HepG2 (cell line): ENCODE results near the gene ACSS1. TPM values are rescaled to one million over a fixed set of nuclear protein-coding genes. Genes with fewer than 3 reads are reported as not detected.

ENCODE experiments used
- ATAC-seq: fragments of 200-7000 bp; cut with Tn5 transposase; 3 replicates; pipeline ENCODE4 v1.9.1; 2020; ENCODE audit warnings: mild to moderate bottlenecking, moderate library complexity
- BruUV-seq: library from RNA; stranded (reverse); fragments of 400-500 nt; replicated peaks from 2 replicates; lab custom pipeline; 2021; lab: Mats Ljungman, UMichigan
- CTCF ChIA-PET: fragments of 300-600 bp; formaldehyde crosslinking; extraction: SDS; loops from one replicate; lab custom pipeline; 2021; ENCODE audit warnings: low total read pairs, inconsistent platforms, low intra/inter-chr PET ratio; lab: Yijun Ruan, JAX
- POLR2A ChIA-PET: fragments of 350-600 bp; sonication (Branson Sonifier 250); formaldehyde crosslinking; loops from one replicate; lab custom pipeline; 2020; ENCODE audit warnings: antibody characterized with exemption, inconsistent platforms; lab: Yijun Ruan, JAX
- DNase-seq: peaks from one replicate; pipeline ENCODE4 v3.0.0-alpha.2; 2015; ENCODE audit warnings: low spot score
- FAIRE-seq: peaks from 3 replicates; lab custom pipeline; 2011; peaks lifted over from hg19 to GRCh38; lab: Jason Lieb, UNC
- H2AFZ ChIP-seq: one replicate; pipeline ENCODE4 v1.6.1; 2011; ENCODE audit warnings: low read length, inconsistent platforms
- H3K27ac ChIP-seq: fragments of 300-600 bp; 3 replicates; pipeline ENCODE4 v1.8.0; 2011; ENCODE audit warnings: mixed run types, mild to moderate bottlenecking, mixed read lengths, low read length, inconsistent platforms; ENCODE audit not compliant: insufficient read depth; ENCODE audit errors: extremely low read length
- H3K27me3 ChIP-seq, 2 experiments: fragments of 200-600 bp in 1 of 2; 2 replicates in 1 of 2; 3 replicates in 1 of 2; pipeline versions ENCODE4 v1.6.0 to v1.8.0; 2011; ENCODE audit warnings: low read length in 2 of 2, mild to moderate bottlenecking in 2 of 2, moderate library complexity in 2 of 2, inconsistent platforms in 1 of 2; ENCODE audit not compliant: insufficient read depth in 2 of 2, control insufficient read depth in 1 of 2
- H3K36me3 ChIP-seq, 2 experiments: fragments of 200-600 bp in 1 of 2; replicated peaks in 1 of 2; 2 replicates in 1 of 2; 3 replicates in 1 of 2; pipeline versions ENCODE4 v1.5.1 to v1.8.0; 2011; ENCODE audit warnings: low read length in 2 of 2, inconsistent platforms in 1 of 2; ENCODE audit not compliant: insufficient read depth in 2 of 2, control insufficient read depth in 1 of 2
- H3K4me1 ChIP-seq: 2 replicates; pipeline ENCODE4 v1.5.1; 2012; ENCODE audit warnings: low read length, inconsistent platforms; ENCODE audit not compliant: insufficient read depth
- H3K4me2 ChIP-seq: 2 replicates; pipeline ENCODE4 v1.6.0; 2011; ENCODE audit warnings: low read depth, low read length, inconsistent platforms
- H3K4me3 ChIP-seq, 3 experiments: fragments of 200-600 bp in 1 of 3; sonication (generic), shearing (Covaris generic) in 1 of 3; replicated peaks in 1 of 3; 2 replicates each; pipeline ENCODE4 v1.5.1; 2011 to 2016; ENCODE audit warnings: low read length in 3 of 3, inconsistent platforms in 2 of 3, low read depth in 2 of 3, mild to moderate bottlenecking in 2 of 3, control low read depth in 1 of 3, mixed read lengths in 1 of 3; ENCODE audit not compliant: insufficient read depth in 1 of 3
- H3K79me2 ChIP-seq: one replicate; pipeline ENCODE4 v1.6.1; 2011; ENCODE audit warnings: low read length, inconsistent platforms; ENCODE audit not compliant: insufficient read depth
- H3K9ac ChIP-seq: 2 replicates; pipeline ENCODE4 v1.6.0; 2011; ENCODE audit warnings: mild to moderate bottlenecking, low read depth, low read length, inconsistent platforms; ENCODE audit not compliant: insufficient read depth
- H3K9me3 ChIP-seq: 2 replicates; pipeline ENCODE4 v1.5.1; 2012; ENCODE audit warnings: mild to moderate bottlenecking, low read length
- H4K20me1 ChIP-seq: 2 replicates; pipeline ENCODE4 v1.6.0; 2011; ENCODE audit warnings: inconsistent platforms, mild to moderate bottlenecking, low read length, moderate library complexity; ENCODE audit not compliant: insufficient read depth
- DRAP1 ChIP-seq: IDR thresholded peaks from 2 replicates; pipeline ENCODE4 v1.6.1; 2016; ENCODE audit warnings: missing genetic modification reagents, missing compliant biosample characterization
- HCFC1 ChIP-seq: fragments of 150-350 bp; IDR thresholded peaks from 2 replicates; pipeline ENCODE4 v1.6.1; 2014; ENCODE audit warnings: low read depth, low read length
- NFYB ChIP-seq: sonication (generic); formaldehyde crosslinking; IDR thresholded peaks from 2 replicates; pipeline ENCODE4 v1.4.0; 2020; ENCODE audit warnings: missing genetic modification reagents
- NFYC ChIP-seq: IDR thresholded peaks from 2 replicates; pipeline ENCODE4 v1.6.1; 2016; ENCODE audit warnings: missing genetic modification reagents, missing compliant biosample characterization
- PITX1 ChIP-seq: sonication (generic); formaldehyde crosslinking; IDR thresholded peaks from 2 replicates; pipeline ENCODE4 v1.5.1; 2020; ENCODE audit warnings: mild to moderate bottlenecking, missing genetic modification reagents
- ZNF414 ChIP-seq: sonication (generic); formaldehyde crosslinking; IDR thresholded peaks from 2 replicates; pipeline ENCODE4 v1.5.0; 2020; ENCODE audit warnings: missing genetic modification reagents
- ZNF549 ChIP-seq: sonication (generic); formaldehyde crosslinking; IDR thresholded peaks from 2 replicates; pipeline ENCODE4 v1.5.0; 2020; ENCODE audit warnings: missing genetic modification reagents
- WGBS: methylation state at CpG from one replicate; pipeline ENCODE4 v1.1.6; 2017; ENCODE audit warnings: low lambda C conversion rate; 5-methylcytosine and 5-hydroxymethylcytosine counted together
- in situ Hi-C: cut with HindIII; loops from 2 replicates; pipeline ENCODE4 v1.10.0; 2017; ENCODE audit warnings: low pct_unique_long_range_greater_than_20kb; ENCODE audit not compliant: extremely low pct_ligation_motif_present
- intact Hi-C: fragments of 100-400 bp; cut with micrococcal nuclease; formaldehyde crosslinking; loops from one replicate; pipeline ENCODE4 v1.10.0; 2022; ENCODE audit not compliant: unreplicated experiment
- polyA plus RNA-seq, 8 experiments: library from polyadenylated mRNA; depleted of rRNA in 3 of 8; stranded (reverse) in 7 of 8; unstranded in 1 of 8; fragments of >200 nt; fragmentation: Illumina TruSeq in 4 of 8; extraction: Trizol in 4 of 8; gene quantifications; 2 replicates each; pipeline versions ENCODE4 v1.2.1 to v1.2.3, GENCODE V29; 2011 to 2016; ENCODE audit warnings: low read depth in 4 of 8, missing spikeins in 1 of 8, mixed read lengths in 1 of 8; ENCODE audit not compliant: insufficient read depth in 1 of 8
- total RNA-seq, 5 experiments: library from RNA; depleted of rRNA; stranded (reverse); fragments of >200 nt; fragmentation: Illumina TruSeq; extraction: Trizol; gene quantifications; 2 replicates each; pipeline ENCODE4 v1.2.3, GENCODE V29; 2016; ENCODE audit warnings: low read depth in 1 of 5

ACSS1 gene
- total and polyA plus RNA-seq, 2 of the 13 experiments (the other 11 are each of a cell fraction or from before 2014, with no cell fraction given), result 15.2 to 41.6 TPM

GRCh38 chr20:25076201-25076600 lies 18.3 kb upstream of the ACSS1 start:
- ChIA-PET POLR2A (no interaction called here), CTCF (interaction anchor here (3.0 kb wide), 1 partner anchor 82 kb away, joined by 35 read pairs; the partner anchor contains the start of gene APMAP)
- H3K4me2 ChIP-seq, result no peak overlapping the region
- no peaks in the 10 kb centered on the region for H3K79me2 ChIP-seq
- BruUV-seq, result no TSS peak
- H3K27ac ChIP-seq, result no peak overlapping the region
- intact Hi-C loops, result loop anchor here (5.0 kb wide), 1 partner anchor 61 kb away; no protein-coding TSS in a partner anchor
- WGBS, result 0% methylated on average over 2 of the region's 2 CpGs
- no peak for FAIRE-seq
- no peaks in the 10 kb centered on the region for H3K36me3 ChIP-seq
- in situ Hi-C loops, result no loop called here
- no peak overlapping the region for H3K4me3 ChIP-seq
- no peak overlapping the region for H2AFZ ChIP-seq
- peaks cover 32% of the 10 kb centered on the region for H3K4me1 ChIP-seq
- peaks cover 9 to 70% of the 10 kb centered on the region in 2 experiments; a peak in 4 of 5 replicates for H3K27me3 ChIP-seq
- H3K9me3 ChIP-seq, result no peaks in the 10 kb centered on the region
- H3K9ac ChIP-seq, result no peak overlapping the region
- no peaks in the 10 kb centered on the region for H4K20me1 ChIP-seq
- TF ChIP-seq ZNF549 (CRISPR knock-in tag) (no peak), DRAP1 (CRISPR knock-in tag) (no peak), ZNF414 (CRISPR knock-in tag) (no peak), HCFC1 (no peak)
- no peak for DNase-seq
- ATAC-seq, result no peak

- Histone ChIP-seq H3K9me3 (no peaks in the 10 kb centered on the region), H3K36me3 (no peaks in the 10 kb centered on the region), H3K9ac (no peak overlapping the region), H3K4me2 (no peak overlapping the region), H3K79me2 (no peaks in the 10 kb centered on the region), H3K4me3 (no peak overlapping the region), H4K20me1 (no peaks in the 10 kb centered on the region), H3K27me3 (peaks cover 4 to 49% of the 10 kb centered on the region in 2 experiments; a peak in 4 of 5 replicates), H2AFZ (no peak overlapping the region), H3K27ac (no peak overlapping the region), H3K4me1 (peaks cover 36% of the 10 kb centered on the region)
- intact Hi-C loops, result no loop called here
- DNase-seq (no peak), FAIRE-seq (no peak), ATAC-seq (no peak)
- in situ Hi-C loops, result no loop called here
- CTCF ChIA-PET, result no interaction called here
- POLR2A ChIA-PET, result interaction anchor here (1.4 kb wide), 1 partner anchor 81 kb away, joined by 3 read pairs; the partner anchor contains the start of gene APMAP
- TF ChIP-seq PITX1 (CRISPR knock-in tag) (no peak), NFYB (CRISPR knock-in tag) (peak; percentile 66), NFYC (CRISPR knock-in tag) (peak; percentile 64)
- WGBS, result 37% methylated on average over 9 of the region's 9 CpGs
- no TSS peak for BruUV-seq
Measured at GRCh38 chr20:25073544-25073943, 15.6 kb upstream of the ACSS1 start.
